Measurements from ENCODE around the gene TM9SF3.

The TM9SF3 gene

GRCh38 chr10:96505150-96506136 lies 81.4 kb downstream of the TM9SF3 start:
- no peak for DNase-seq

DNA sequence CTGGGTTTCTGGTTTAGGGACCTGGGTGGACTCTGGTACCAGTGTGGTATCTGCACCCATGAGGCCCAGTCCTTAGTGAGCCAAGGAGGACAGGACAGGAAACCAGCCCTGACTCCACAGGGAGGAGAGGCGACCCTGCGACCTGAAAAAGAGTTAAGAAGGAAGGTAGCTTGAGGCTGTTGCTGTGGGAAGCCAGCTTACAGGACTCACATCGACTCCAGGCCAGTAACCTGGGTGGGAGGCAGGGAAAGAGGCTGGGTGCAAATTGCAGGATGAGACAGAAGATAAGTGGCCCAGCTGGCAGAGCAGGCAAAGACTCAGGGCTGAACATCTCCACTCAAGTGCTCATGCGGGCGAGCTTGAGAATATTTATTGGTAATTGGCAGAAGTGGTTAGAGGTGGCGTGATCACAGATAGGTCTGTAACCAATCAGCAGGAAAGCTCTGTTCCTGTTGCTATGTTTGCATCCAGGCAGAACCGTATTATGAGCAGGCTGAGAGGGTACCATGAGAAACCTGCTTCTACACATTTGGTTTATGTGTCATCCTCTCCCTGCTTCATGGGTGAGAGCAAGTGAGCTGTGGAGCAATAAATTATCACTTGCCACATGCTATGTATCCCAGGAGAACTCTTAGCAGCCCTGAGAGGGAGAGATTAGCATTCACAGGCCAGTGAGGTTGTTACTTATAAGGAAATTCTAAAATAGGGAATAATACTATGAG lies 84.1 kb downstream of the TM9SF3 start:
- no peak for DNase-seq

- no peak for DNase-seq
Measured at GRCh38 chr10:96501985-96502384, 84.8 kb downstream of the TM9SF3 start.

- no peak for DNase-seq
Measured at GRCh38 chr10:96500519-96500918, 86.3 kb downstream of the TM9SF3 start.

DNA sequence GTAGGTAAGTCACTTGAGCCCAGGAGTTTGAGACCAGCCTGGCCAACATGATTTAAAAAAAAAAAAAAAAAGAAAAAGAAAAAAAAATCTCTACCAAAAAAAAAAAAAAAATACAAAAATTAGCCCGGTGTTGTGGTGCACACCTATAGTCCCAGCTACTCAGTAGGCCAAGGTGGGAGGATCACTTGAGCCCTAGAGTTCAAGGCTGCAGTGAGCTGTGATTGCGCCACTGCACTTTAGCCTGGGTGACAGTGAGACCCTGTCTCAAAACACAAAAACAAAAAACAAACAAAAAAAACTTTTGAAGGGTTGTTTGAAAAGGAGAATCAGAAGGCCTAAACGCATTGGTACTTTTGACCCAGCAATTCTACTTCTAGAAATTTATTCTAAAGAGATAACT lies 86.8 kb downstream of the TM9SF3 start:
- no peak for DNase-seq

- no peak for DNase-seq
Measured at GRCh38 chr10:96497391-96497790, 89.4 kb downstream of the TM9SF3 start.

GRCh38 chr10:96496281-96496925 lies 90.4 kb downstream of the TM9SF3 start:
- no peak for DNase-seq

GRCh38 chr10:96495544-96495943 lies 91.3 kb downstream of the TM9SF3 start:
- DNase-seq: no peak

DNA sequence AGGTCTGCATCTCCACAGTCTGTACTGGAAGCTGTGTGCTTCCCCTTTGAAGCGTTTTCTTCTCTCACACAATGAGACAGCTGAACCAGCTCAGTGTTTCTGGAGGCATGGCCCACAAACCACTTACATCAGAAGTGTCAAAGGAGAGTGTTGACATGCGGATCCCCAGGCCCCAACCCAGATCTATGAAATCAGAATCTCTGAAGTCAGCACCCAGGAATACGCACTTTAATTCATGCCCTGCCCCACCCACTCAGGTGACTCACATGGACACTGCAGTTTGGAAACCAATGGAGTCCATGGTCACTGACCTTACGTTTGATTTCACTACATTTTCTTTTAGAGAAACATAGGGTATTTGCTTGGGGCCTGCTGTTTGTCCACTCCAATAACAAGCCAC lies 92.1 kb downstream of the TM9SF3 start:
- DNase-seq: no peak

- no peak for DNase-seq
Measured at GRCh38 chr10:96493871-96494525, 92.8 kb downstream of the TM9SF3 start.

DNA sequence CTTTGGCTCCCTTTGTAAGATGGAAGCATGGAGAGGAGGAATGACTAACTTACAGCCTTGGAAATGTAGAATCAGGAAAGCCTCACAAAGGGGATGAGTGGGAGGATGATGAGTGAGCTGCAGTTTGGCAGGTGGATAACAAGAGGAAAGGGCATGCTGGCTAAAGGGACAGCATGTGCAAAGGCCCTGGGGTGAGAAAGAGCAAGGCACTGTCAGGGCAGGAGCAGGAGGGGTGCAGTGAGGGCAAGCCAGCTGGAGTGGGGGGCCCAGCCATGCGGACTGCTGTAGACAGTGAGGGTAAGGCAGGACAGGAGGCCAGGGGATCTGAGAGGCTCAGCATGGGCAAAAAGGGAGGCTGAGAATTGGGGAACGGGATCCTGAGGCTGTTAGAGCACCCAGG lies 93.6 kb downstream of the TM9SF3 start:
- no peak for DNase-seq

GRCh38 chr10:96491303-96491702 lies 95.5 kb downstream of the TM9SF3 start:
- no peak for DNase-seq

GRCh38 chr10:96488161-96488935 lies 98.5 kb downstream of the TM9SF3 start:
- DNase-seq: no peak

GRCh38 chr10:96482815-96483588 lies 103.8 kb downstream of the TM9SF3 start:
- no peak for DNase-seq

DNA sequence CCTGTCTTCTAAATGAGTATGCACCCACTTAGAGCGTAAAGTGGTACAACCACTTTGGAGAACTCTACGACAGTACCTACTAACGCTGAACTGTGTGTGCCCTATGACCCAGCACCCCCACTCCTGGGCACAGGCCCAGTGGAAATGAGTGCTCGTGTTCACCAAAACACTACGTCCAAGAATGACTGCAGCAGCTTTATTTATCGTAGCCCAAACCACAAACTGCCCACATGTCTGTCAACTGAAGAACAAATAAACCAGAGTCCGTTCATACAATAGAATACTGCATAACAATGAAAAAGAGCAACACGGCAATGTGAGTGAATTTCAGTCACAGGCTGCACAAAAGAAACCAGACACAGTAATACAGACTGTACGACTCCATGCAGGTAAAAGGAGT lies 108.5 kb downstream of the TM9SF3 start:
- no peak for DNase-seq

GRCh38 chr10:96473866-96474265 lies 112.9 kb downstream of the TM9SF3 start:
- no peak for DNase-seq

GRCh38 chr10:96470116-96470743 lies 116.6 kb downstream of the TM9SF3 start:
- no peak for DNase-seq

GRCh38 chr10:96468845-96469244 lies 118.0 kb downstream of the TM9SF3 start:
- DNase-seq: no peak

All from NCI-H1048 (cell line).